ENCODE results near the gene CIBAR2.

Gene CIBAR2

DNA sequence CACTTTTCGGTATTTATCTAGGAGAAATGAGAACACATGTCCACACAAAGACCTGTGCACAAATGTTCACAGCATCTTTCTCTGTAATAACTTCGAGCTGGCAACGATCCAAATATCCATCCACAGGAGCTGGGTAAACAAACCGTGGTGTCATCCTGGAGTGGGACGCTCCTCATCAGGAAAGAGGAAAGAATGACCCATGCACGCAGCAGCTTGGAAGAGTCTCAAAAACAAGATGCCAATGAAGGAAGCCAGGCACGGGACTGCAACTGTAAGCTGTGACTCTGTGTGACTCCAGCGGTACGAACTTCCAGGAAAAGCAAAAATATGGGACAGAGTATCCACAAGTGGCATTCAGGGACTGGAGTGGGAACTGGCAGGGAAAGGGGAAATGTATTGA, 36.7 kb upstream of the CIBAR2 start:
- no peak for TF ChIP-seq CTCF (IDR thresholded peaks at IDR 0.05; ENCODE audit: extremely low read depth, missing control alignments)
- no peak for DNase-seq (ENCODE audit: low spot score)

GRCh38 chr16:85146922-85147651, 34.8 kb upstream of the CIBAR2 start:
- no peak for DNase-seq (ENCODE audit: low spot score)
- no peak for TF ChIP-seq CTCF (IDR thresholded peaks at IDR 0.05; ENCODE audit: extremely low read depth, missing control alignments)

DNA sequence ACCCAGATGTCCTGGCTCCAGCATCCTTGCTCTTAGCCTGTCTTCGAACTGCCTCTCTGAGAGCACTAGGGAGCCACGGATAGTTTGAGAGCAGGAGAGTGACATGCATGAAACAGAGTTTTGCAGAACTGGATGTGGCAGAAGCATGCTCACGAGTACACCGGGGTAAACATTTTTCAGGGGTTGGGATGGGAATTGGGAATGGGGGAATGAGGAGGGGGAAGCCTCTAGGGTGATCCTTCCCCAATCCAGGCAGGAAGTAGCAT, 34.2 kb upstream of the CIBAR2 start:
- DNase-seq (ENCODE audit: low spot score), result no peak
- no peak for TF ChIP-seq CTCF (IDR thresholded peaks at IDR 0.05; ENCODE audit: extremely low read depth, missing control alignments)

GRCh38 chr16:85145734-85146531, 33.7 kb upstream of the CIBAR2 start:
- no peak for DNase-seq (ENCODE audit: low spot score)
- no peak for TF ChIP-seq CTCF (IDR thresholded peaks at IDR 0.05; ENCODE audit: extremely low read depth, missing control alignments)

DNA sequence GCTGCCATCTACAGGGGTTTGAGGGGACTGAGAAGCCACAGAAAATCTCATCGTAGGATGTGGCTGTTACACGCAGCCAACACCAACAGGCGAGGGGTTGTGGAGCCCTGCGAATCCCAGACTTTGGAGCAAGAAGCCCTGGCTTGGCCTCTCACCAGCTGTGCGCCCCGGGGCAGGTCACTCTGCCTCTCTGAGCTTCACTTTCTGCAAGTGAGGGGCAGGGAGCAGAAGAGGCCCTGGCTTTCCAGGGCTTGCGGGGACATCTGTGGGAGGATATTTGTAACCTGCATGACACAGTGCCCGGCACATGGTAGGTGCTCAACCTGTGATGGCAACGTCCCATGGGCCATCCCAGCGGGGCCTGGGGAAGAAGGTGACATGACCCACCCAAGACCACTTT, 32.9 kb upstream of the CIBAR2 start:
- no peak for TF ChIP-seq CTCF (IDR thresholded peaks at IDR 0.05; ENCODE audit: extremely low read depth, missing control alignments)
- DNase-seq (ENCODE audit: low spot score), result no peak

GRCh38 chr16:85144026-85144915, 32.0 kb upstream of the CIBAR2 start:
- no peak for TF ChIP-seq CTCF (IDR thresholded peaks at IDR 0.05; ENCODE audit: extremely low read depth, missing control alignments)
- DNase-seq (ENCODE audit: low spot score), result no peak

GRCh38 chr16:85142771-85143211, 30.5 kb upstream of the CIBAR2 start:
- DNase-seq (ENCODE audit: low spot score), result no peak

More at GRCh38 chr16:85142771-85143211, 30.5 kb upstream of the CIBAR2 start:
- TF ChIP-seq CTCF (IDR thresholded peaks at IDR 0.05; ENCODE audit: extremely low read depth, missing control alignments), result no peak

Data from GM20000 (cell line).